Tibial nerve (tissue), 4 donors: ENCODE data around the gene BGN. TPM values are rescaled to one million over a fixed set of nuclear protein-coding genes. Genes with fewer than 3 reads are reported as not detected.

Experiments used
- DNase-seq, 2 donors: peaks; one replicate each; pipeline ENCODE4 v3.0.0-alpha.2; 2019; ENCODE audit warnings: low spot score in 2 of 2
- H3K27ac ChIP-seq, 4 donors: fragments of 200-600 bp; sonication (generic) in 3 of 4; one replicate each; pipeline ENCODE4 v1.5.1; 2017 to 2019; ENCODE audit warnings: mild to moderate bottlenecking in 1 of 4
- H3K27me3 ChIP-seq, 2 donors: fragments of 200-600 bp; sonication (generic) in 1 of 2; one replicate each; pipeline versions ENCODE4 v1.5.1 to v1.6.0; 2017 to 2019
- H3K36me3 ChIP-seq, 3 donors: fragments of 200-600 bp; sonication (generic); one replicate each; pipeline ENCODE4 v1.5.1; 2018 to 2019
- H3K4me1 ChIP-seq, 4 donors: fragments of 200-600 bp; sonication (generic) in 3 of 4; one replicate each; pipeline ENCODE4 v1.5.1; 2017 to 2019
- H3K4me3 ChIP-seq, 4 donors: fragments of 200-600 bp; sonication (generic) in 3 of 4; one replicate each; pipeline ENCODE4 v1.5.1; 2017 to 2019; ENCODE audit warnings: mild to moderate bottlenecking in 1 of 4, moderate library complexity in 1 of 4
- H3K9me3 ChIP-seq, 4 donors: fragments of 200-600 bp; sonication (generic) in 3 of 4; one replicate each; pipeline ENCODE4 v1.5.1; 2017 to 2019
- EP300 ChIP-seq, 2 donors: sonication (generic); formaldehyde crosslinking; IDR thresholded peaks; one replicate each; pipeline ENCODE4 v1.6.1; 2017; ENCODE audit warnings: antibody characterized with exemption in 2 of 2, mild to moderate bottlenecking in 1 of 2
- POLR2A ChIP-seq, 2 donors: fragments of 450-650 bp; IDR thresholded peaks; one replicate each; pipeline ENCODE4 v1.6.1; 2017; ENCODE audit warnings: antibody characterized with exemption in 2 of 2, mild to moderate bottlenecking in 2 of 2, moderate library complexity in 2 of 2
- WGBS, 2 donors: methylation state at CpG; one replicate each; pipeline ENCODE4 v1.1.5; 2018; 5-methylcytosine and 5-hydroxymethylcytosine counted together
- total RNA-seq, 4 donors: library from RNA; depleted of rRNA; stranded (reverse); fragments of >200 nt; gene quantifications; one replicate each; pipeline ENCODE4 v1.1.0, GENCODE V29; 2016
- TF ChIP-seq, protein P1 (sequence below), 5 experiments: fragments of 200-600 bp in 3 of 5; fragments of 450-650 bp in 2 of 5; sonication (generic) in 3 of 5; IDR thresholded peaks; one replicate each; pipeline ENCODE4 v1.5.1; 2016 to 2019; ENCODE audit warnings: antibody characterized with exemption in 5 of 5, mild to moderate bottlenecking in 3 of 5, moderate library complexity in 2 of 5

The BGN gene
- total RNA-seq, 4 donors from 2014 or later = 25.6 to 103 (median 59.0) TPM

DNA sequence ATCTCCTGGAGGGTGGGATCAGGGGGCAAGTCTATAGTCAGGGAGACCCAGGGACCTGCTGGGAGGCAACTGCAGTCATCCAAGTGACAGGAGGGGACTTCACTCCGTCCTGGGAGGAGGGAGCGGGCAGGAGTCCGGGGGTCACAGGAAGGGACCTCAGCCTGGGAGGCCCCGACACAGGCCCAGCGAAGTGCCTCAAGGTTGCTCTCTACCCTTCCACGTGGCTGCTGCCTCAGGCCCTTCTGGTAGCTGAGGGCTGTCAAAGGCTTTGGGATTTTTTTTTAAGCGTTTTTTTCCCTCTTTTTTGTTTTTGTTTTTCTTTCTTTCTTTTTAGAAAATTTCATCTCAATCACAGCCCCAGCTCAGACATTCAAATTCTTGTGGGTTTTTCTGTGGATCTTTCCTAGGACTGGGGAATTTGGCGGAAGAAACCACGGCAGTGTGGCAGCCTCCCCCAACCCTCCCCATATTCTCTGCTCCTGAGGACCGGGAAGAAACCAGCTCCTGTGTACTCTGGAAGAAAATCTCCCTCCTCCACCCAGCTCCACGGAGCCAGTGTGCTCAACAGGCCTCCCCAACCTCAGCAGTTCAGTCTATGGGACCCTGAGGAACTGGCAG, 23.0 kb upstream of the BGN start:
- WGBS, 2 donors = 52 to 57% methylated on average over 11 of the region's 11 CpGs
- Histone ChIP-seq H3K27ac (peak overlapping the region in 2 of 4 donors; percentile 56 to 67), H3K4me3 (no peak overlapping the region), H3K36me3 (no peaks in the 10 kb centered on the region), H3K4me1 (peaks cover 0 to 52% (median 6%) of the 10 kb centered on the region in 4 donors), H3K9me3 (no peaks in the 10 kb centered on the region), H3K27me3 (no peaks in the 10 kb centered on the region)
- no peak for DNase-seq
- TF ChIP-seq, protein P1, sequence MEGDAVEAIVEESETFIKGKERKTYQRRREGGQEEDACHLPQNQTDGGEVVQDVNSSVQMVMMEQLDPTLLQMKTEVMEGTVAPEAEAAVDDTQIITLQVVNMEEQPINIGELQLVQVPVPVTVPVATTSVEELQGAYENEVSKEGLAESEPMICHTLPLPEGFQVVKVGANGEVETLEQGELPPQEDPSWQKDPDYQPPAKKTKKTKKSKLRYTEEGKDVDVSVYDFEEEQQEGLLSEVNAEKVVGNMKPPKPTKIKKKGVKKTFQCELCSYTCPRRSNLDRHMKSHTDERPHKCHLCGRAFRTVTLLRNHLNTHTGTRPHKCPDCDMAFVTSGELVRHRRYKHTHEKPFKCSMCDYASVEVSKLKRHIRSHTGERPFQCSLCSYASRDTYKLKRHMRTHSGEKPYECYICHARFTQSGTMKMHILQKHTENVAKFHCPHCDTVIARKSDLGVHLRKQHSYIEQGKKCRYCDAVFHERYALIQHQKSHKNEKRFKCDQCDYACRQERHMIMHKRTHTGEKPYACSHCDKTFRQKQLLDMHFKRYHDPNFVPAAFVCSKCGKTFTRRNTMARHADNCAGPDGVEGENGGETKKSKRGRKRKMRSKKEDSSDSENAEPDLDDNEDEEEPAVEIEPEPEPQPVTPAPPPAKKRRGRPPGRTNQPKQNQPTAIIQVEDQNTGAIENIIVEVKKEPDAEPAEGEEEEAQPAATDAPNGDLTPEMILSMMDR (IDR thresholded peaks at IDR 0.05) = no peak
- TF ChIP-seq EP300 (IDR thresholded peaks at IDR 0.05) = no peak
- TF ChIP-seq POLR2A (IDR thresholded peaks at IDR 0.05) = no peak

DNA sequence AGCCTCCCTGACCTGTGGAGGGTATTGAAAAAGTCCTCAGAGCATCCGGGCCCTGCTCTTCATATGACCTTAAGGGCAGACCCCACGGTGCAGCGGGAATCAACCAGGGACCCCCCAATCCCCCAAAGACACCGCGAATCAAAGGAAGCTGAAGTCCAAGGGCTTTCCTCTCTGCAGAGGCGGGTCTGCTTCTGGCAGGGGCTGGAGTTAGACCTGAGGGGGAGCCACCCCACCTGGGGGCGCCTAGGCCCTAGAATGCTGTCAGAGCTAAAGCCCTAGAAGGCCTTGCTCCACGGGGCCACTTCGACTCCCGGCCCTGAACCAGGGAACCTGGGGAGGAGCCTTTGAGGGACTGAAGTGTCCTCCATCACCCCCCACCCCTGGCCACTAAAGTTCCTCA, 21.7 kb upstream of the BGN start:
- 86 to 100% methylated on average over 2 to 10 of the region's 10 CpGs for WGBS, 2 donors
- Histone ChIP-seq H3K36me3 (no peaks in the 10 kb centered on the region), H3K27ac (no peak overlapping the region), H3K4me1 (peaks cover 0 to 65% (median 8%) of the 10 kb centered on the region in 4 donors), H3K4me3 (no peak overlapping the region), H3K9me3 (no peaks in the 10 kb centered on the region), H3K27me3 (no peaks in the 10 kb centered on the region)
- TF ChIP-seq EP300 (IDR thresholded peaks at IDR 0.05) (no peak), POLR2A (IDR thresholded peaks at IDR 0.05) (no peak)
- TF ChIP-seq, protein P1 (IDR thresholded peaks at IDR 0.05) = no peak
- DNase-seq = no peak

DNA sequence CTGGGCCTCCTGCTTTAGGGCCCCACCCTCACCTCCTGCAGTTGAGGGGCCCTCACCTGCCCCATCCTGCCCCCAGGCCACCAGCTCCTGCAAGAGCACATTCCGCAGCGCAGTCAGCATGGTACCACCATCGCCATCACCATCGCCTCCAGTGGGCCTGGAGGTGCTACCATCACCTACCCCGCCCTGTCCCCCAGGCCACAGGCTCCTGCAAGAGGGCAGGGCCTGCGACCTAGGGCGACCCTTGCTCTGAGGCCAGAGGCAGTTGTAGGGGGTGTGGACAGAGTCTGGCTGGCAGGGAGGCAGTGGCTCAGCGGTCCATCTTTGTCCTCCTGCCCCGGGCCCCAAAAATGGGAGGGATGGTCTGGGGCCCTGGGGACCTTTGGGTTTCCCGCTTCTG, 20.5 kb upstream of the BGN start:
- 84 to 87% methylated on average over 3 to 8 of the region's 10 CpGs for WGBS, 2 donors
- H3K27ac ChIP-seq = peak overlapping the region in 2 of 4 donors; percentile 29 to 36
- H3K4me3 ChIP-seq = peak overlapping the region in 1 of 4 donors; percentile 45

GRCh38 chrX:153474718-153475117, 20.1 kb upstream of the BGN start:
- peak in 1 of 2 donors; percentile 27 for DNase-seq
- H3K4me1 ChIP-seq = peaks cover 0 to 67% (median 3%) of the 10 kb centered on the region in 4 donors
- peak overlapping the region in 2 of 4 donors; percentile 63 to 64 for H3K27ac ChIP-seq
- TF ChIP-seq, protein P1 (IDR thresholded peaks at IDR 0.05) = no peak
- no peak for TF ChIP-seq POLR2A (IDR thresholded peaks at IDR 0.05)
- 0 to 42% methylated on average over 17 to 55 of the region's 59 CpGs for WGBS, 2 donors
- H3K27me3 ChIP-seq = no peaks in the 10 kb centered on the region
- no peaks in the 10 kb centered on the region for H3K36me3 ChIP-seq
- no peaks in the 10 kb centered on the region for H3K9me3 ChIP-seq
- H3K4me3 ChIP-seq = peak overlapping the region in 3 of 4 donors; percentile 22 to 45 (median 33)

More for the DNA sequence above, 20.5 kb upstream of the BGN start:
- Histone ChIP-seq H3K27me3 (no peaks in the 10 kb centered on the region), H3K9me3 (no peaks in the 10 kb centered on the region), H3K36me3 (no peaks in the 10 kb centered on the region), H3K4me1 (peaks cover 0 to 67% (median 8%) of the 10 kb centered on the region in 4 donors)
- no peak for DNase-seq
- TF ChIP-seq EP300 (IDR thresholded peaks at IDR 0.05) (no peak), POLR2A (IDR thresholded peaks at IDR 0.05) (no peak)
- TF ChIP-seq, protein P1 (IDR thresholded peaks at IDR 0.05) = no peak

GRCh38 chrX:153475271-153475670, 19.5 kb upstream of the BGN start:
- H3K4me3 ChIP-seq = peak overlapping the region in 1 of 4 donors; percentile 45
- no peaks in the 10 kb centered on the region for H3K27me3 ChIP-seq

More at GRCh38 chrX:153475271-153475670, 19.5 kb upstream of the BGN start:
- H3K36me3 ChIP-seq = no peaks in the 10 kb centered on the region
- WGBS, 2 donors = 75 to 82% methylated on average over 6 to 7 of the region's 7 CpGs
- H3K9me3 ChIP-seq = no peaks in the 10 kb centered on the region
- H3K4me1 ChIP-seq = peaks cover 0 to 66% (median 2%) of the 10 kb centered on the region in 4 donors
- peak overlapping the region in 2 of 4 donors; percentile 63 to 64 for H3K27ac ChIP-seq
- TF ChIP-seq EP300 (IDR thresholded peaks at IDR 0.05) (no peak), POLR2A (IDR thresholded peaks at IDR 0.05) (no peak)
- TF ChIP-seq, protein P1 (IDR thresholded peaks at IDR 0.05) = no peak
- DNase-seq = no peak
